Activated T-helper 9 cell treated with anti-CD3 and anti-CD28 coated beads, Interleukin-2, amount 50 U/mL, for 16 hours (primary cell): Measurements from ENCODE around the gene CXCL16.
"Not testable (repeated sequence)": the region's sequence is repeated elsewhere in the genome, so short reads cannot be mapped to it uniquely, and the experiment has no call there.

Experiments used
- DNase-seq: peaks from one replicate; pipeline ENCODE4 v3.0.0-alpha.2; 2020; ENCODE audit warnings: low read depth

CXCL16 gene

GRCh38 chr17:4699401-4700056 is 40.2 kb downstream of the CXCL16 start:
- not testable (repeated sequence) for DNase-seq

- DNase-seq = no peak
Measured at GRCh38 chr17:4696437-4696805, 43.3 kb downstream of the CXCL16 start.

GRCh38 chr17:4693416-4693815 is 46.3 kb downstream of the CXCL16 start:
- DNase-seq = no peak

- no peak for DNase-seq
Measured at GRCh38 chr17:4691686-4692085, 48.0 kb downstream of the CXCL16 start.

GRCh38 chr17:4690745-4691144 is 49.0 kb downstream of the CXCL16 start:
- no peak for DNase-seq

GRCh38 chr17:4689872-4690271 is 49.9 kb downstream of the CXCL16 start:
- DNase-seq = not testable (repeated sequence)

- not testable (repeated sequence) for DNase-seq
Measured at GRCh38 chr17:4683739-4684138, 56.0 kb downstream of the CXCL16 start.
